Activated CD4-positive, alpha-beta memory T cell treated with anti-CD3 and anti-CD28 coated beads for 36 hours (primary cell): ENCODE data around the gene HEPN1. TPM values are rescaled to one million over a fixed set of nuclear protein-coding genes. Genes with fewer than 3 reads are reported as not detected.

Experiments
- CTCF ChIA-PET: fragments of 350-600 bp; sonication (Branson Sonifier 250); formaldehyde crosslinking; loops from one replicate; lab custom pipeline; 2021; ENCODE audit warnings: antibody characterized with exemption, inconsistent platforms; lab: Charles Lee
- POLR2A ChIA-PET: fragments of 350-600 bp; sonication (Branson Sonifier 250); formaldehyde crosslinking; loops from one replicate; lab custom pipeline; 2021; ENCODE audit warnings: antibody characterized with exemption; lab: Charles Lee
- DNase-seq: peaks from one replicate; pipeline ENCODE4 v3.0.0-alpha.2; 2020
- H3K27ac Mint-ChIP-seq: one replicate; pipeline ENCODE4 v1.8.0; 2021; ENCODE audit warnings: mixed read lengths
- H3K27me3 Mint-ChIP-seq: one replicate; pipeline ENCODE4 v1.8.0; 2021; ENCODE audit warnings: mixed read lengths
- H3K36me3 Mint-ChIP-seq: one replicate; pipeline ENCODE4 v1.8.0; 2021; ENCODE audit warnings: mixed read lengths
- H3K4me1 Mint-ChIP-seq: one replicate; pipeline ENCODE4 v1.8.0; 2021; ENCODE audit warnings: low read depth, mixed read lengths
- H3K4me3 Mint-ChIP-seq: one replicate; pipeline ENCODE4 v1.8.0; 2021; ENCODE audit warnings: mild to moderate bottlenecking, mixed read lengths
- H3K9me3 Mint-ChIP-seq: one replicate; pipeline ENCODE4 v1.8.0; 2021; ENCODE audit warnings: mixed read lengths
- intact Hi-C: fragments of 100-400 bp; cut with micrococcal nuclease; formaldehyde crosslinking; loops from one replicate; pipeline ENCODE4 v1.15.1; 2023
- total RNA-seq, 2 experiments: library from RNA; stranded (reverse); gene quantifications; one replicate each; pipeline ENCODE4 v1.2.3, GENCODE V29; 2021

The HEPN1 gene
- total RNA-seq, 2 experiments from 2014 or later, result not detected

DNA sequence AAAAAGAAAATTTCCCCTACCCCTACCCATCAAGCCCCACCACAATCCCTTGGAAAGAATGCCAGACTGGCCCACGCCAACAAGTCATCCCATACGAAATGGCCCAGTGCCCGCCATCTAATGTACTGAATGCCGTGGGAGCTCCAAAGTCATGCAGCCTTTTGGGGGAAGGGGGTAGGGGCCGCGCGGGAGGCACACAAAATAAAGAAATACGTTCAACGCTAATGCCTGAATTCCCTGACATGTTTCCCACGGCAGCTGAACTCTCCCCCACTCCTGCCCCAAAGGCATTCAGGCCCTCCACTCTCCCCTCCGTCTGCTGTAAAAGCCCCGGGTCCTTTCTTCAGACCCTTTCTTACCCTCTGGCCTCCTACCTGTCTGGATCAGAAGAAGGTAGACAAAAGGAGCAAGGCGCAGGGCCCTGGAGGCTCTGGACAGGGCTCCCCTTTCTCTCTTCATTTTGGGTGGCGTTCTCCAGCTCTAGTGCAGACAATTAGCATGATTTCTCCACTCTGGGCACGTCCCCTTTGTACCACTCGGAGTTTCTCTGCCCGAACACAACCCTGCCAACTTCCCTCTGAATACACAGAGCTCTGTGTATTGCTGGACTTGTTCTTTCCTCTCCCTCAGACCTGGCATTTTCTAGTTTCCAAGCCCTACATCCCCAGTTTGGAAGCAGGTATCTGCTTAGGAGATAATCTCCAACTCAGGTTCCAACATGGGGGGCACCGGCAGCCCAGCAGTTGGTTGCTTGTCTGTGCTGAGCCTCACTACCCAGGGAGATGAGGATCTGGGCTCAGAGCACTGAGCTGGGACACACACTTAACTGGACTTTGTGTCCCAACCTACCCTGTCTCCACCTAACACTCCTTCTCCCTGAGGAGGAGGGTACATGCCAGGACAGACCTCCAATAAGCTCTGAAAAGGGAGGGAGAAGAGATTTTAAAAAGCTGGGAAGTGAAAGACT lies 16.8 kb downstream of the HEPN1 start, which contains the start of gene HEPACAM:
TSS of gene HEPACAM (minus strand) at position 500 of the 967 bp plus-strand sequence. CDS start at position 459, 41 bp downstream.
- H3K27ac Mint-ChIP-seq, result no peak within 1 kb of the TSS
- no peak within 1 kb of the TSS for H3K4me3 Mint-ChIP-seq
- DNase-seq, result no peak
- H3K4me1 Mint-ChIP-seq, result no peaks in the 10 kb centered on the region
- no peaks in the 10 kb centered on the region for H3K36me3 Mint-ChIP-seq
- H3K9me3 Mint-ChIP-seq, result no peaks in the 10 kb centered on the region
- ChIA-PET CTCF (interaction anchor here (0.9 kb wide), 1 partner anchor 206 kb away, joined by 3 read pairs; no protein-coding TSS in a partner anchor), POLR2A (no interaction called here)
- H3K27me3 Mint-ChIP-seq, result no peaks in the 10 kb centered on the region
- intact Hi-C loops, result no loop called here

DNA sequence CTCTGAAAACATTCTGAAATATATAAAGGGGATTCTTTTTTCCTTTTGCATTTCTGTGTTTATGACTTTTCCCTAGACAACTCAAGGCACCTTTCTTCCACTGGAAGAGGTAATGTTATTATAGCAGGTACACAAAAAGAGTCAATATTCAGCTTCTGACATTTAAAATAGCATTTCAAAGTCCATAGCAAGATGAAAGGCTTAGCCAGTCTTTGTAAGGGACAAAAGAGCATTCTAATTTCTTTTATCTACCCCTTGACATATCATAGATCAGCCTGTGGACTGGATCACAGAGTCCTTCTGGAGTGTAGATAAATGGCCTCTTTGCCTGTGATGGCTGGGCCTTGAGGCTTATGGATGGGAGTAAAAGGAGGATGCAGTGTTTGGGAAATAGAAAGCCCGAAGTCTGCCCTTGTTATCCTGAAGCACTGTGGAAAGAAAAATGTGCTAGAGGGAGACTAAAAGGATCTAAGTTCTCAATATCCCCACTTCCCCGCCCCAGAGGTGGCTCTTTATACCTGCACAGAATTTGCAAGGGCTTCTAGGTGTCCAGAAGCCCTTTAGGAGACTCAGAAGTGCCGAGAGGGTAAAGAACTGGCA lies 18.4 kb downstream of the HEPN1 start:
- H3K27me3 Mint-ChIP-seq, result no peaks in the 10 kb centered on the region
- intact Hi-C loops, result no loop called here
- H3K4me3 Mint-ChIP-seq, result no peak overlapping the region
- ChIA-PET CTCF (no interaction called here), POLR2A (no interaction called here)
- no peak overlapping the region for H3K27ac Mint-ChIP-seq
- no peaks in the 10 kb centered on the region for H3K4me1 Mint-ChIP-seq
- H3K9me3 Mint-ChIP-seq, result no peaks in the 10 kb centered on the region
- DNase-seq, result no peak
- H3K36me3 Mint-ChIP-seq, result no peaks in the 10 kb centered on the region

GRCh38 chr11:124938206-124938765 lies 19.2 kb downstream of the HEPN1 start:
- intact Hi-C loops, result no loop called here
- Mint-ChIP-seq H3K27ac (no peak overlapping the region), H3K4me3 (no peak overlapping the region), H3K4me1 (no peaks in the 10 kb centered on the region), H3K9me3 (no peaks in the 10 kb centered on the region), H3K36me3 (no peaks in the 10 kb centered on the region), H3K27me3 (no peaks in the 10 kb centered on the region)
- no peak for DNase-seq
- ChIA-PET CTCF (no interaction called here), POLR2A (no interaction called here)

DNA sequence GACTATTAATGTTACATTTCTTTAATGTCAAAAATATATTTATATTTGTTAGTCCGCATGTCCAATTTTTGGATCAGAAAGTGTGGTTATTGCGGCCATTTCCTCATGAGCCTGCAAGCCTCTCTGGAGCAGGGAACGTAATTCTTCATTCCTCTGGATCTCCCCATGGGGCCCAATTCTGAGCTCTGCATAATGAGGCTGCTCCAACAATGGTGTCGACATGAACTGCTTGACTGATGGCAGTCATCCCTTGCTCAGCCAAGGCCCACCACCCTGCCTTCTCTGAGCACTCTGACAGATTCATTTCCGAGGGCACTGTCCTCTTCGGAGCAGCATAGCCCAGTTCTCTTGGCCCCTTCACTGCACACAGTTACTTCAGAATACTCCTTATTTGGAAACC lies 19.9 kb downstream of the HEPN1 start:
- Mint-ChIP-seq H3K4me1 (peaks cover 3% of the 10 kb centered on the region), H3K36me3 (no peaks in the 10 kb centered on the region), H3K4me3 (no peak overlapping the region), H3K27me3 (no peaks in the 10 kb centered on the region), H3K9me3 (no peaks in the 10 kb centered on the region), H3K27ac (no peak overlapping the region)
- DNase-seq, result no peak
- intact Hi-C loops, result no loop called here
- POLR2A ChIA-PET, result no interaction called here
- CTCF ChIA-PET, result interaction anchor here (0.6 kb wide), 1 partner anchor 516 kb away, joined by 3 read pairs; no protein-coding TSS in a partner anchor

GRCh38 chr11:124941703-124942102 lies 22.7 kb downstream of the HEPN1 start:
- Mint-ChIP-seq H3K27me3 (no peaks in the 10 kb centered on the region), H3K4me3 (no peak overlapping the region), H3K4me1 (peaks cover 3% of the 10 kb centered on the region), H3K9me3 (no peaks in the 10 kb centered on the region), H3K36me3 (no peaks in the 10 kb centered on the region), H3K27ac (no peak overlapping the region)
- no peak for DNase-seq
- POLR2A ChIA-PET, result no interaction called here
- intact Hi-C loops, result no loop called here
- CTCF ChIA-PET, result interaction anchor here (0.6 to 1.2 kb wide), 3 partner anchors 12 to 200 kb away, joined by 3 to 5 read pairs (median 3); partner anchors contain the start of gene CCDC15

DNA sequence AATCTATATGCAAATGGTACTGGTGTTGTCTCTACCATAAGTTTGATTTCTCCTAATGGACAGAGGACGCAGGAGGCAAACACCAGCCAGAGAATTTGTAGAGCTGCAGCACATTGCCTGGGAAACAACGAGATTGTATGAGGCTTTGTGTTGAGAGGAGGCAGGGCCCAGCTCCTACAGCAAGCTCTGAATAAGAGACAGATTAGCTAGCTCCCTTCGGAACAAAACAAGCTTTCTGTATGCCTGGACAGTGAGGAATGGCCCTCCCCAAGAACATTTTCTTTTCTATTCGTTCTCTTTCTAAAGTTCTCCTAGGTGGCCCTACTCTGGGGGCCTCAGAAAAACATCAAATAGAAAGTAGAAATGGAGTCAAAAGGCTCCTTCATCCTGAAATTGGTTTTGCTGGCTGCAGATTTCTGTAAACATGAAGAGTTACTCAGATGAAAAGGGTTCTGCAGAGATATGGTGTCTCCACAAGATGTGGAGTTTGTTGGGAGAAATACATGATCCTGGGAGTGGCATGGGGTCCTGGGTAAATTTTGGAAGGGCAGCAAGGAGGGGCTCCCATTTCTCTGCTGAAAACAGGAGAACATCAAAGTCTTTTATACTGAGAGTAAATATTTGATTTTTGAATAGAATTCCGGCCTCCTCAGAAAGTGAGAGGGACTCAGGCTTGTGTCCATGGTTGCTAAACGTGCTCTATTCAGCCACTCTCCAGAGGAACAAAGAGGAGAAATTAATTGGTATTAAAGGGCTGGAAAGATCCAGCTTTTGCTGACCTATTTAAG lies 23.6 kb downstream of the HEPN1 start:
- no peak for DNase-seq
- POLR2A ChIA-PET, result no interaction called here
- no peak overlapping the region for H3K4me3 Mint-ChIP-seq
- CTCF ChIA-PET, result interaction anchor here (1.2 kb wide), 1 partner anchor 11 kb away, joined by 3 read pairs; the partner anchor contains the start of gene CCDC15
- H3K4me1 Mint-ChIP-seq, result peaks cover 3% of the 10 kb centered on the region
- no peaks in the 10 kb centered on the region for H3K9me3 Mint-ChIP-seq
- intact Hi-C loops, result no loop called here
- no peak overlapping the region for H3K27ac Mint-ChIP-seq
- no peaks in the 10 kb centered on the region for H3K36me3 Mint-ChIP-seq
- no peaks in the 10 kb centered on the region for H3K27me3 Mint-ChIP-seq

GRCh38 chr11:124943254-124943616 lies 24.2 kb downstream of the HEPN1 start:
- Mint-ChIP-seq H3K4me1 (peaks cover 3% of the 10 kb centered on the region), H3K27me3 (no peaks in the 10 kb centered on the region), H3K36me3 (no peaks in the 10 kb centered on the region), H3K27ac (no peak overlapping the region), H3K9me3 (peaks cover under 1% of the 10 kb centered on the region), H3K4me3 (no peak overlapping the region)
- intact Hi-C loops, result no loop called here
- ChIA-PET POLR2A (no interaction called here), CTCF (interaction anchor here (1.2 kb wide), 1 partner anchor 11 kb away, joined by 3 read pairs; the partner anchor contains the start of gene CCDC15)
- DNase-seq, result no peak

- Mint-ChIP-seq H3K4me3 (no peak overlapping the region), H3K36me3 (peaks cover 1% of the 10 kb centered on the region), H3K4me1 (peaks cover 3% of the 10 kb centered on the region), H3K27me3 (no peaks in the 10 kb centered on the region), H3K27ac (no peak overlapping the region), H3K9me3 (peaks cover 5% of the 10 kb centered on the region)
- intact Hi-C loops, result no loop called here
- CTCF ChIA-PET, result interaction anchor here (0.6 kb wide), 1 partner anchor 120 kb away, joined by 3 read pairs; no protein-coding TSS in a partner anchor
- POLR2A ChIA-PET, result no interaction called here
- DNase-seq, result no peak
These were observed 24.7 kb downstream of the HEPN1 start for GRCh38 chr11:124943741-124944140.

GRCh38 chr11:124944565-124944964 lies 25.5 kb downstream of the HEPN1 start:
- intact Hi-C loops, result no loop called here
- no peak for DNase-seq
- Mint-ChIP-seq H3K4me1 (peaks cover 7% of the 10 kb centered on the region), H3K27me3 (no peaks in the 10 kb centered on the region), H3K9me3 (peaks cover 9% of the 10 kb centered on the region), H3K4me3 (no peak overlapping the region), H3K27ac (no peak overlapping the region), H3K36me3 (peaks cover 3% of the 10 kb centered on the region)
- ChIA-PET CTCF (no interaction called here), POLR2A (no interaction called here)

GRCh38 chr11:124945826-124946225 lies 26.8 kb downstream of the HEPN1 start:
- Mint-ChIP-seq H3K9me3 (peaks cover 9% of the 10 kb centered on the region), H3K27me3 (no peaks in the 10 kb centered on the region), H3K27ac (no peak overlapping the region), H3K36me3 (peaks cover 3% of the 10 kb centered on the region), H3K4me1 (peaks cover 7% of the 10 kb centered on the region), H3K4me3 (no peak overlapping the region)
- CTCF ChIA-PET, result no interaction called here
- intact Hi-C loops, result no loop called here
- POLR2A ChIA-PET, result no interaction called here
- no peak for DNase-seq

DNA sequence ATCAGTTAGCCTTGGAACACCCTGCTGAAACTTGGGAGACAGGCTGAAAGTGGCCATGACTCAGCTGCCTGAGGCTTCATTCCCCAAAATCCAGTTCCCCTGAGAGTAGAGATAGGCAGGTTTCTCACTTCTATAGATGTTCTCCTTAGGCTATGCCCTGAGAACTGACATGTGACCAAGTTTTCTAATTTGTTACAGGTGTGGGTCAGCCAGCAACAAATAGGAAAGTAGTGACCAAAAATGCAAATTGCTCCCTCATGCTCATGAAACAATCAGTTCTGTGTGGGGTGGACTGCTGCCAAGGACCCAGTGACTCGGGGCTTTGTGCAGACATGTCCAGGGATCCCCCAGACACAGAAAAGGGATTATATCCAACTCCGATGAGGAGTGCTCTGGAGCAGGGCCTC lies 27.7 kb downstream of the HEPN1 start:
- no peak overlapping the region for H3K27ac Mint-ChIP-seq
- ChIA-PET POLR2A (no interaction called here), CTCF (no interaction called here)
- intact Hi-C loops, result no loop called here
- no peak for DNase-seq
- H3K4me1 Mint-ChIP-seq, result peaks cover 7% of the 10 kb centered on the region
- H3K27me3 Mint-ChIP-seq, result no peaks in the 10 kb centered on the region
- peaks cover 3% of the 10 kb centered on the region for H3K36me3 Mint-ChIP-seq
- H3K4me3 Mint-ChIP-seq, result no peak overlapping the region
- H3K9me3 Mint-ChIP-seq, result peaks cover 9% of the 10 kb centered on the region
